ENCODE data around the gene FGF9.

The FGF9 gene

GRCh38 chr13:21745307-21745706, 74.4 kb downstream of the FGF9 start:
- no peaks in the 10 kb centered on the region for H3K9me3 ChIP-seq (replicated peaks; ENCODE audit: low read length)
- H3K4me1 ChIP-seq (ENCODE audit: control insufficient read depth, insufficient read depth, low read length) = no peaks in the 10 kb centered on the region
- no peak overlapping the region for H3K4me3 ChIP-seq (ENCODE audit: low read length)
- H3K4me2 ChIP-seq (ENCODE audit: low read length) = no peak overlapping the region
- peaks cover 5% of the 10 kb centered on the region for H3K27me3 ChIP-seq (ENCODE audit: control insufficient read depth, insufficient read depth, low read length)
- H3K36me3 ChIP-seq (ENCODE audit: insufficient read depth, low read length) = no peaks in the 10 kb centered on the region
- H3K9ac ChIP-seq (ENCODE audit: low read depth, low read length) = no peak overlapping the region

GRCh38 chr13:21747456-21747855, 76.6 kb downstream of the FGF9 start:
- Histone ChIP-seq H3K4me3 (ENCODE audit: low read length) (no peak overlapping the region), H3K36me3 (ENCODE audit: insufficient read depth, low read length) (no peaks in the 10 kb centered on the region), H3K4me2 (ENCODE audit: low read length) (no peak overlapping the region), H3K9me3 (replicated peaks; ENCODE audit: low read length) (no peaks in the 10 kb centered on the region), H3K4me1 (ENCODE audit: control insufficient read depth, insufficient read depth, low read length) (no peaks in the 10 kb centered on the region), H3K27me3 (ENCODE audit: control insufficient read depth, insufficient read depth, low read length) (peaks cover 5% of the 10 kb centered on the region), H3K9ac (ENCODE audit: low read depth, low read length) (no peak overlapping the region)

- H3K4me3 ChIP-seq (ENCODE audit: low read length) = no peak overlapping the region
- no peak overlapping the region for H3K9ac ChIP-seq (ENCODE audit: low read depth, low read length)
- no peaks in the 10 kb centered on the region for H3K9me3 ChIP-seq (replicated peaks; ENCODE audit: low read length)
- peaks cover 5% of the 10 kb centered on the region for H3K27me3 ChIP-seq (ENCODE audit: control insufficient read depth, insufficient read depth, low read length)
- no peak overlapping the region for H3K4me2 ChIP-seq (ENCODE audit: low read length)
- H3K36me3 ChIP-seq (ENCODE audit: insufficient read depth, low read length) = no peaks in the 10 kb centered on the region
- no peaks in the 10 kb centered on the region for H3K4me1 ChIP-seq (ENCODE audit: control insufficient read depth, insufficient read depth, low read length)
Measured at GRCh38 chr13:21748166-21748565, 77.3 kb downstream of the FGF9 start.

- Histone ChIP-seq H3K4me3 (ENCODE audit: low read length) (no peak overlapping the region), H3K36me3 (ENCODE audit: insufficient read depth, low read length) (no peaks in the 10 kb centered on the region), H3K9ac (ENCODE audit: low read depth, low read length) (no peak overlapping the region), H3K9me3 (replicated peaks; ENCODE audit: low read length) (no peaks in the 10 kb centered on the region), H3K4me2 (ENCODE audit: low read length) (no peak overlapping the region), H3K4me1 (ENCODE audit: control insufficient read depth, insufficient read depth, low read length) (no peaks in the 10 kb centered on the region), H3K27me3 (ENCODE audit: control insufficient read depth, insufficient read depth, low read length) (peaks cover 5% of the 10 kb centered on the region)
Measured at GRCh38 chr13:21749410-21749809, 78.5 kb downstream of the FGF9 start.

- H3K9me3 ChIP-seq (replicated peaks; ENCODE audit: low read length) = no peaks in the 10 kb centered on the region
- no peaks in the 10 kb centered on the region for H3K36me3 ChIP-seq (ENCODE audit: insufficient read depth, low read length)
- H3K27me3 ChIP-seq (ENCODE audit: control insufficient read depth, insufficient read depth, low read length) = no peaks in the 10 kb centered on the region
- no peak overlapping the region for H3K9ac ChIP-seq (ENCODE audit: low read depth, low read length)
- no peaks in the 10 kb centered on the region for H3K4me1 ChIP-seq (ENCODE audit: control insufficient read depth, insufficient read depth, low read length)
- no peak overlapping the region for H3K4me2 ChIP-seq (ENCODE audit: low read length)
- no peak overlapping the region for H3K4me3 ChIP-seq (ENCODE audit: low read length)
Measured at GRCh38 chr13:21752501-21752900, 81.6 kb downstream of the FGF9 start.

GRCh38 chr13:21753117-21753729, 82.3 kb downstream of the FGF9 start:
- Histone ChIP-seq H3K9ac (ENCODE audit: low read depth, low read length) (no peak overlapping the region), H3K36me3 (ENCODE audit: insufficient read depth, low read length) (no peaks in the 10 kb centered on the region), H3K9me3 (replicated peaks; ENCODE audit: low read length) (no peaks in the 10 kb centered on the region), H3K4me2 (ENCODE audit: low read length) (no peak overlapping the region), H3K27me3 (ENCODE audit: control insufficient read depth, insufficient read depth, low read length) (no peaks in the 10 kb centered on the region), H3K4me1 (ENCODE audit: control insufficient read depth, insufficient read depth, low read length) (no peaks in the 10 kb centered on the region), H3K4me3 (ENCODE audit: low read length) (no peak overlapping the region)
